PFSK-1 (cell line): ENCODE results near the gene MTUS2.
A peak's percentile ranks its signal among the peaks of the same experiment; 100 is the strongest.

Experiments used
- FOXP2 ChIP-seq: optimal IDR thresholded peaks from 2 replicates; pipeline ENCODE3; 2011; ENCODE audit warnings: borderline replicate concordance, control low read depth, inconsistent platforms; ENCODE audit not compliant: insufficient read depth; ENCODE audit errors: extremely low read length, extremely low read depth
- POLR2AphosphoS5 ChIP-seq: IDR thresholded peaks from 2 replicates; pipeline ENCODE4 v1.6.1; 2012; ENCODE audit warnings: low read depth, mild to moderate bottlenecking, control low read depth, low read length, moderate library complexity
- SIN3A ChIP-seq: IDR thresholded peaks from 2 replicates; pipeline ENCODE4 v1.6.1; 2012; ENCODE audit warnings: mild to moderate bottlenecking, low read length, moderate library complexity, borderline replicate concordance; ENCODE audit not compliant: insufficient read depth
- TAF1 ChIP-seq: IDR thresholded peaks from 2 replicates; pipeline ENCODE4 v1.6.1; 2012; ENCODE audit warnings: low read length, control low read depth, borderline replicate concordance; ENCODE audit not compliant: insufficient read depth
- TF ChIP-seq, protein P1 (sequence below), 2 experiments: IDR thresholded peaks; 2 replicates each; pipeline versions ENCODE4 v1.6.1 to v1.8.0; 2011 to 2012; ENCODE audit warnings: low read depth in 2 of 2, low read length in 2 of 2, control low read depth in 1 of 2, inconsistent platforms in 1 of 2, mild to moderate bottlenecking in 1 of 2, moderate library complexity in 1 of 2; ENCODE audit not compliant: insufficient read depth in 1 of 2

Gene MTUS2

DNA sequence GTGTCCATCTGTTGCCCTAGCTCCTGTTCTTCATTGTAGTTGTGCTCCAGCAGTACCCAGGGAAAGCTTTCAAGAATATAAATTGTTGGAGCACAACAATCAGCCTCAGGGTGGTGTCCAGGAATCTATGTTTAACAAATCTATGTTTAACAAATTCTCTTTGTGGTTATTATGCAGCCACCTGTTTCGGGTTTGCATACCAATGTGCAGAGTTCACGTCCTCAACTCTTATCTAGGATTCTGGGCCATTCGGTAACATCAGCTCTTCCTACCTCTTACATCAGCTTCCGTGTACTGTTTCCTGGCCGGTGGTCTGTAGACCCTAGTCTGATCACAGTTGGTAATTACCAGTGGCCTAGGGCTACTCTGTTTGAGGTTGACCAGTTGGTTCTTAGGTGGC, 17.0 kb downstream of the MTUS2 start:
- no peak for TF ChIP-seq SIN3A
- TF ChIP-seq POLR2AphosphoS5 = no peak
- TF ChIP-seq, protein P1, sequence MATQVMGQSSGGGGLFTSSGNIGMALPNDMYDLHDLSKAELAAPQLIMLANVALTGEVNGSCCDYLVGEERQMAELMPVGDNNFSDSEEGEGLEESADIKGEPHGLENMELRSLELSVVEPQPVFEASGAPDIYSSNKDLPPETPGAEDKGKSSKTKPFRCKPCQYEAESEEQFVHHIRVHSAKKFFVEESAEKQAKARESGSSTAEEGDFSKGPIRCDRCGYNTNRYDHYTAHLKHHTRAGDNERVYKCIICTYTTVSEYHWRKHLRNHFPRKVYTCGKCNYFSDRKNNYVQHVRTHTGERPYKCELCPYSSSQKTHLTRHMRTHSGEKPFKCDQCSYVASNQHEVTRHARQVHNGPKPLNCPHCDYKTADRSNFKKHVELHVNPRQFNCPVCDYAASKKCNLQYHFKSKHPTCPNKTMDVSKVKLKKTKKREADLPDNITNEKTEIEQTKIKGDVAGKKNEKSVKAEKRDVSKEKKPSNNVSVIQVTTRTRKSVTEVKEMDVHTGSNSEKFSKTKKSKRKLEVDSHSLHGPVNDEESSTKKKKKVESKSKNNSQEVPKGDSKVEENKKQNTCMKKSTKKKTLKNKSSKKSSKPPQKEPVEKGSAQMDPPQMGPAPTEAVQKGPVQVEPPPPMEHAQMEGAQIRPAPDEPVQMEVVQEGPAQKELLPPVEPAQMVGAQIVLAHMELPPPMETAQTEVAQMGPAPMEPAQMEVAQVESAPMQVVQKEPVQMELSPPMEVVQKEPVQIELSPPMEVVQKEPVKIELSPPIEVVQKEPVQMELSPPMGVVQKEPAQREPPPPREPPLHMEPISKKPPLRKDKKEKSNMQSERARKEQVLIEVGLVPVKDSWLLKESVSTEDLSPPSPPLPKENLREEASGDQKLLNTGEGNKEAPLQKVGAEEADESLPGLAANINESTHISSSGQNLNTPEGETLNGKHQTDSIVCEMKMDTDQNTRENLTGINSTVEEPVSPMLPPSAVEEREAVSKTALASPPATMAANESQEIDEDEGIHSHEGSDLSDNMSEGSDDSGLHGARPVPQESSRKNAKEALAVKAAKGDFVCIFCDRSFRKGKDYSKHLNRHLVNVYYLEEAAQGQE (IDR thresholded peaks at IDR 0.05; ENCODE audit: insufficient read depth in 1 of 2, low read depth in 2 of 2, low read length in 2 of 2) = no peak
- no peak for TF ChIP-seq FOXP2
- TF ChIP-seq TAF1 = no peak

GRCh38 chr13:28843639-28844038, 23.5 kb downstream of the MTUS2 start:
- TF ChIP-seq FOXP2 = no peak
- no peak for TF ChIP-seq TAF1
- no peak for TF ChIP-seq POLR2AphosphoS5
- TF ChIP-seq, protein P1 (IDR thresholded peaks at IDR 0.05; ENCODE audit: insufficient read depth in 1 of 2, low read depth in 2 of 2, low read length in 2 of 2) = no peak
- no peak for TF ChIP-seq SIN3A

DNA sequence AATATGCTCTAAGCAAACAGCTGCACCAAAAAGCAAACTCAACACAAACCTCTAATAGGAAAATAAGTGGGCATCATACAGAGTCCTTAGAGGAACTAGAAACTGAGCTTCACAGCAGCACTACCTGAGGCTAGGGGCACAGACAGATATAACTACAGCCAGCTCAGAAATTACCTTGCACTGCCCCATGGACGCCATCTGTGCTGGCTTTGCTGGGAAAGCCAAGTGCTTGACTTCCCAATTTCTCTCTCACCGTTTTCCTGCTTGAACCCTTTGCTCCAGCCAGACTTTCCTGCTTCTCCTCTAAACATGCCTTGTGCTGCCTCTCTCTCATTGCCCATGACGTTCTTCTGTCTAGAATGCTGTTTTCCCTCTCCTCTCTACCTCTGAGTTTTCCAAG, 29.3 kb downstream of the MTUS2 start:
- TF ChIP-seq TAF1 = no peak
- TF ChIP-seq POLR2AphosphoS5 = no peak
- TF ChIP-seq SIN3A = no peak
- TF ChIP-seq, protein P1 (IDR thresholded peaks at IDR 0.05; ENCODE audit: insufficient read depth in 1 of 2, low read depth in 2 of 2, low read length in 2 of 2) = no peak
- TF ChIP-seq FOXP2 = no peak

- TF ChIP-seq, protein P1 (IDR thresholded peaks at IDR 0.05; ENCODE audit: insufficient read depth in 1 of 2, low read depth in 2 of 2, low read length in 2 of 2) = no peak
- TF ChIP-seq TAF1 (no peak), POLR2AphosphoS5 (no peak), SIN3A (no peak), FOXP2 (no peak)
These were observed 30.1 kb downstream of the MTUS2 start for GRCh38 chr13:28850226-28850625.

DNA sequence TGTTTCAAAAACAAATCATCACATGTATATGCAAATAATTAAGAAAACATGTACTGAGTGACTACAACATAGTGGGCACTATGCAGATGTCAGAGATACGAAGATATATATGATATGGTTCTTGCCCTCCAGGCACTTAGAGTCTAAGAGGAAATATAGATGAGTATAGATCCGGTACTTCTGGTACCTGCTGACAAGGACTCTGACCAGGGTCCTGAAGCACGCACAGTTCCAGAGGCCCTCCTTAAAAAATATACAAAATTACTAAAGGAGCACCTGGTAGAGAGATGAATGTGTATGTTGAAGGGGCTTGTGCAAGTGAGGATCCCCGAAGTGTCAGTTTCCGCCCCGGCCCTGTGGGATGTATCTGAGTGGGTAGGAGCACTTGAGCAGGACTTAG, 31.3 kb downstream of the MTUS2 start:
- no peak for TF ChIP-seq SIN3A
- TF ChIP-seq, protein P1 (IDR thresholded peaks at IDR 0.05; ENCODE audit: insufficient read depth in 1 of 2, low read depth in 2 of 2, low read length in 2 of 2) = peak in 1 of 2 experiments; percentile 76; a peak in 2 of 4 replicates
